K562 (cell line): ENCODE data around the gene USP27X. TPM values are rescaled to one million over a fixed set of nuclear protein-coding genes. Genes with fewer than 3 reads are reported as not detected.

Source experiments
- BRF2 ChIP-seq: IDR thresholded peaks from 3 replicates; pipeline ENCODE4 v1.6.1; 2011; ENCODE audit warnings: borderline replicate concordance, mild to moderate bottlenecking; ENCODE audit not compliant: insufficient read length, insufficient read depth
- CCAR2 ChIP-seq: fragments of 200-400 bp; formaldehyde crosslinking; IDR thresholded peaks from 2 replicates; pipeline ENCODE4 v1.6.1; 2017; ENCODE audit warnings: mild to moderate bottlenecking, low read depth, low read length
- COPS2 ChIP-seq: fragments of 450-650 bp; conservative IDR thresholded peaks from 2 replicates; pipeline ENCODE4 v1.6.1; 2016; ENCODE audit warnings: mild to moderate bottlenecking, moderate library complexity
- CREB3L1 ChIP-seq: fragments of 450-650 bp; IDR thresholded peaks from 2 replicates; pipeline ENCODE4 v1.6.1; 2014; ENCODE audit warnings: low read depth, mild to moderate bottlenecking, moderate library complexity, borderline replicate concordance
- EGR1 ChIP-seq: fragments of 450-650 bp; conservative IDR thresholded peaks from 2 replicates; pipeline ENCODE4 v1.6.1; 2017; ENCODE audit warnings: mild to moderate bottlenecking
- ETV6 ChIP-seq, 3 experiments: fragments of 150-350 bp in 1 of 3; sonication (generic) in 1 of 3; formaldehyde crosslinking in 1 of 3; IDR thresholded peaks; 2 replicates each; pipeline versions ENCODE4 v1.6.1 to v1.8.0; 2014 to 2022; ENCODE audit warnings: borderline replicate concordance in 2 of 3, low read depth in 2 of 3, antibody characterized with exemption in 1 of 3, low read length in 1 of 3, mild to moderate bottlenecking in 1 of 3, missing genetic modification reagents in 1 of 3
- HDAC8 ChIP-seq: fragments of 450-650 bp; IDR thresholded peaks from 2 replicates; pipeline ENCODE4 v1.6.1; 2016; ENCODE audit warnings: mild to moderate bottlenecking, missing genetic modification characterization, moderate library complexity, missing compliant biosample characterization
- HNRNPK ChIP-seq: fragments of 200-400 bp; formaldehyde crosslinking; IDR thresholded peaks from one replicate; pipeline ENCODE4 v1.6.1; 2018; ENCODE audit warnings: mild to moderate bottlenecking, low read depth, low read length; ENCODE audit not compliant: poor library complexity, severe bottlenecking
- KLF13 ChIP-seq: fragments of 450-650 bp; IDR thresholded peaks from 2 replicates; pipeline ENCODE4 v1.6.1; 2016; ENCODE audit warnings: missing genetic modification characterization, low read depth, mild to moderate bottlenecking, missing compliant biosample characterization, moderate library complexity, borderline replicate concordance
- RAD51 ChIP-seq: fragments of 450-650 bp; IDR thresholded peaks from 2 replicates; pipeline ENCODE4 v1.7.1; 2016; ENCODE audit warnings: low read depth, mild to moderate bottlenecking, borderline replicate concordance
- RBBP5 ChIP-seq: fragments of 200-600 bp; sonication (generic); IDR thresholded peaks from 2 replicates; pipeline ENCODE4 v1.6.1; 2012; ENCODE audit warnings: borderline replicate concordance, mild to moderate bottlenecking, low read length, control low read depth, inconsistent platforms; ENCODE audit not compliant: insufficient read depth, poor library complexity, severe bottlenecking
- RBM25 ChIP-seq: fragments of 200-400 bp; formaldehyde crosslinking; IDR thresholded peaks from 2 replicates; pipeline ENCODE4 v1.6.1; 2018; ENCODE audit warnings: low read length, low read depth, moderate library complexity; ENCODE audit not compliant: severe bottlenecking
- RUNX1 ChIP-seq: sonication (generic); IDR thresholded peaks from 2 replicates; pipeline ENCODE4 v1.6.1; 2016; ENCODE audit warnings: antibody characterized with exemption, low read depth
- SAFB ChIP-seq: fragments of 200-400 bp; formaldehyde crosslinking; IDR thresholded peaks from 2 replicates; pipeline ENCODE4 v1.6.1; 2017; ENCODE audit warnings: low read depth, low read length, borderline replicate concordance
- TCF7L2 ChIP-seq: fragments of 150-350 bp; IDR thresholded peaks from 2 replicates; pipeline ENCODE4 v1.6.1; 2016; ENCODE audit warnings: low read depth, mild to moderate bottlenecking, low read length, moderate library complexity
- WHSC1 ChIP-seq: IDR thresholded peaks from one replicate; pipeline ENCODE4 v1.6.1; 2012; ENCODE audit warnings: low read length, control low read depth, inconsistent platforms
- ZBED1 ChIP-seq: IDR thresholded peaks from 2 replicates; pipeline ENCODE4 v1.6.1; 2014
- ZNF277 ChIP-seq: fragments of 250-450 bp; sonication (Bioruptor Pico); IDR thresholded peaks from 2 replicates; pipeline ENCODE4 v1.8.0; 2022; ENCODE audit warnings: inconsistent platforms, mild to moderate bottlenecking, moderate library complexity, borderline replicate concordance
- ZNF316 ChIP-seq: fragments of 450-650 bp; IDR thresholded peaks from 2 replicates; pipeline ENCODE4 v1.6.1; 2016
- ZNF436 ChIP-seq: fragments of 250-450, 450-650 bp; sonication (Bioruptor Pico); formaldehyde crosslinking; IDR thresholded peaks from 2 replicates; pipeline ENCODE4 v1.7.0; 2020; ENCODE audit warnings: mild to moderate bottlenecking
- ZNF79 ChIP-seq: fragments of 250-450 bp; sonication (Bioruptor Pico); IDR thresholded peaks from 2 replicates; pipeline ENCODE4 v1.4.0; 2020; ENCODE audit warnings: low read depth, mild to moderate bottlenecking, moderate library complexity
- ZSCAN32 ChIP-seq: fragments of 450-650 bp; formaldehyde crosslinking; IDR thresholded peaks from 2 replicates; pipeline ENCODE4 v1.4.0; 2020; ENCODE audit warnings: mild to moderate bottlenecking, moderate library complexity
- polyA plus RNA-seq, 8 experiments: library from polyadenylated mRNA; depleted of rRNA in 4 of 8; stranded (reverse) in 5 of 8; unstranded in 3 of 8; fragments of >200 nt; fragmentation: Nextera tagmentation in 2 of 8; fragmentation: Illumina TruSeq in 1 of 8; extraction: Ambion mirVana in 2 of 8; extraction: Trizol in 1 of 8; gene quantifications; 2 replicates each; pipeline versions ENCODE4 v1.2.1 to v1.2.3, GENCODE V29; 2011 to 2014; ENCODE audit warnings: inconsistent platforms in 1 of 8, missing spikeins in 1 of 8
- total RNA-seq, 7 experiments: library from RNA; depleted of rRNA in 6 of 7; stranded (reverse); fragments of >200 nt in 6 of 7; fragmentation: Illumina TruSeq in 2 of 7; extraction: Trizol in 2 of 7; gene quantifications; 2 replicates each; pipeline versions ENCODE4 v1.2.1 to v1.2.3, GENCODE V29; 2011 to 2021; ENCODE audit warnings: low replicate concordance in 1 of 7
- TF ChIP-seq, protein P1 (sequence below): sonication (generic); formaldehyde crosslinking; IDR thresholded peaks from 2 replicates; pipeline ENCODE4 v1.8.1; 2022; ENCODE audit warnings: missing genetic modification reagents

Gene USP27X
- total and polyA plus RNA-seq, 9 of the 15 experiments (the other 6 are each of a cell fraction or from before 2014, with no cell fraction given), result 0.15 to 4.7 (median 1.6) TPM

DNA sequence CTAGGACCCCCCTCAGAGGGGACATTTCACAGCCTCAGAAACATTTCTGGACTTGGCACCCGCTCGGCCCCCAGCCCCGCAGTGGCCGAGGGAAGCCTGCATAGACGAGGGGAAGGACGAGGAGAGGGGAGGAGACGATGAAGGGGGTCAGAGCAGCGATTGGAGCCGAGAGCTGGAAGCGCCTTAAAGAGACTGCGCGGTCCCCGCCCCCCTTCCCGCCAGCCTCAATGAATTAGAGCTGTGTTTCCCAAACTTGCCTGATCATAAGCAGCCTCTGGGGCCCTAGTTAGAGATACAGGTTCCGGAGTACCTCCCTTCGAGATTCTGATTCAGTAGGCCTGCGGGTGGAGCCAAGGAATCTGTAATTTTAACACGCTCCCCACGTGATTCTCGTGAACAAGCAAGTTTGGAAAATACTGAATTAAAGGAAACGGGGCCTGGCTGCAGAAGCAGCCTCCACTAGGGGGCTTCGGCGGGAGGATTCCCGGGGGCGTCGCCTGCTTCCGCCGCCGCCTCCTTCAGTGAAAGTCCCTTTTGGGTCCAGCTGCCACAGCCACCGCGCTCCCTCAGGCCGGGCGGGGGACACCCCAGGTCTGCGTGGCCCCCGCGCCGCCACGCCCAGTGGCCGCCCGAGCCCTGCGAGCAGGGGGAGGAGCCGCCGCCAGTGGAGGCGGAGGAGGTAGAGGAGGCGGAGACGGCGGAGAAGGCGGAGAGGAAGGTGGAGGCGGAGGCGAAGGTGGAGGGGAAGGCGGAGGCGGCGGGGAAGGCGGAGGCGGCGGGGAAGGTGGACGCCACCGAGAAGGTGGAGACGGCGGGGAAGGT, at the start of gene USP27X (continued):
- TF ChIP-seq RUNX1, result no peak
- no peak for TF ChIP-seq COPS2
- TF ChIP-seq HDAC8, result no peak
- TF ChIP-seq, protein P1, sequence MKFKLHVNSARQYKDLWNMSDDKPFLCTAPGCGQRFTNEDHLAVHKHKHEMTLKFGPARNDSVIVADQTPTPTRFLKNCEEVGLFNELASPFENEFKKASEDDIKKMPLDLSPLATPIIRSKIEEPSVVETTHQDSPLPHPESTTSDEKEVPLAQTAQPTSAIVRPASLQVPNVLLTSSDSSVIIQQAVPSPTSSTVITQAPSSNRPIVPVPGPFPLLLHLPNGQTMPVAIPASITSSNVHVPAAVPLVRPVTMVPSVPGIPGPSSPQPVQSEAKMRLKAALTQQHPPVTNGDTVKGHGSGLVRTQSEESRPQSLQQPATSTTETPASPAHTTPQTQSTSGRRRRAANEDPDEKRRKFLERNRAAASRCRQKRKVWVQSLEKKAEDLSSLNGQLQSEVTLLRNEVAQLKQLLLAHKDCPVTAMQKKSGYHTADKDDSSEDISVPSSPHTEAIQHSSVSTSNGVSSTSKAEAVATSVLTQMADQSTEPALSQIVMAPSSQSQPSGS (CRISPR knock-in tag), result no peak
- no peak for TF ChIP-seq TCF7L2
- TF ChIP-seq RBM25, result no peak
- no peak for TF ChIP-seq ETV6 (IDR thresholded peaks at IDR 0.05; ENCODE audit: borderline replicate concordance in 1 of 2, low read depth in 2 of 2, low read length in 1 of 2)
- no peak for TF ChIP-seq ETV6 (CRISPR knock-in tag; IDR thresholded peaks at IDR 0.05; ENCODE audit: borderline replicate concordance)
- no peak for TF ChIP-seq CCAR2
- no peak for TF ChIP-seq CREB3L1
- no peak for TF ChIP-seq ZBED1
- no peak for TF ChIP-seq ZNF79 (CRISPR knock-in tag)
- TF ChIP-seq ZNF436, result no peak
- no peak for TF ChIP-seq WHSC1
- no peak for TF ChIP-seq BRF2
- TF ChIP-seq RBBP5, result peak; percentile 45
- TF ChIP-seq ZNF277 (CRISPR knock-in tag), result no peak
- peak; percentile 98 for TF ChIP-seq EGR1
- no peak for TF ChIP-seq KLF13 (tag)
- no peak for TF ChIP-seq HNRNPK
- TF ChIP-seq RAD51, result peak; percentile 69; the same call in 1 of the 2 replicates
- TF ChIP-seq ZSCAN32, result no peak
- no peak for TF ChIP-seq ZNF316
- TF ChIP-seq SAFB, result peak; percentile 60; the same call in 1 of the 2 replicates
